OCI-LY7 (cell line): ENCODE results near the gene MSANTD2.

ENCODE experiments used
- EZH2phosphoT487 ChIP-seq: fragments of 200-600 bp; sonication (generic); IDR thresholded peaks from 2 replicates; pipeline ENCODE4 v1.6.1; 2018; ENCODE audit warnings: low read depth, borderline replicate concordance, mild to moderate bottlenecking, mixed run types, antibody characterized with exemption, low read length, moderate library complexity, mixed read lengths
- TF ChIP-seq, protein P1 (sequence below): fragments of 200-600 bp; sonication (generic); conservative IDR thresholded peaks from 2 replicates; pipeline ENCODE4 v1.5.1; 2014; ENCODE audit warnings: mild to moderate bottlenecking, antibody characterized with exemption, low read length, moderate library complexity, mixed read lengths

DNA sequence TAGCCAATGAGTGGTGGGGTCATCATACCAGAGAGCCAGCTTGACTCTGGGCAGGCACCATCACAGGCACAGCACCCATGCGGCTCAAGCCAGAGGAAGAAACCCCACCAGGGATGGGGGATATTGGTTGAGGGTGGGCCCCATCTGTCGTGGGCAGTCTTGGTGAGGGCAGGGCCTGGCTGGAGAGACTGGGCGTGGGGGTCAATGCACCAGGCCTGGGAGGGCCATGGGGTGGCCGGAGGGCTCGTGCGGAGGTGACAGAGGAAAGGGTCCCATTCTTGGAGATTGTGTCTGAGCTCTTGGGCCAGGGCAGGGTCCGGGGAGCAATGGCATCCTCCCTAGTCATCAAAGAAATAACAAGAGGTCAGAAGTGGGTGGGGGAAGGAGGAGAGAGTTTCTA, 46.6 kb downstream of the MSANTD2 start:
- TF ChIP-seq, protein P1, sequence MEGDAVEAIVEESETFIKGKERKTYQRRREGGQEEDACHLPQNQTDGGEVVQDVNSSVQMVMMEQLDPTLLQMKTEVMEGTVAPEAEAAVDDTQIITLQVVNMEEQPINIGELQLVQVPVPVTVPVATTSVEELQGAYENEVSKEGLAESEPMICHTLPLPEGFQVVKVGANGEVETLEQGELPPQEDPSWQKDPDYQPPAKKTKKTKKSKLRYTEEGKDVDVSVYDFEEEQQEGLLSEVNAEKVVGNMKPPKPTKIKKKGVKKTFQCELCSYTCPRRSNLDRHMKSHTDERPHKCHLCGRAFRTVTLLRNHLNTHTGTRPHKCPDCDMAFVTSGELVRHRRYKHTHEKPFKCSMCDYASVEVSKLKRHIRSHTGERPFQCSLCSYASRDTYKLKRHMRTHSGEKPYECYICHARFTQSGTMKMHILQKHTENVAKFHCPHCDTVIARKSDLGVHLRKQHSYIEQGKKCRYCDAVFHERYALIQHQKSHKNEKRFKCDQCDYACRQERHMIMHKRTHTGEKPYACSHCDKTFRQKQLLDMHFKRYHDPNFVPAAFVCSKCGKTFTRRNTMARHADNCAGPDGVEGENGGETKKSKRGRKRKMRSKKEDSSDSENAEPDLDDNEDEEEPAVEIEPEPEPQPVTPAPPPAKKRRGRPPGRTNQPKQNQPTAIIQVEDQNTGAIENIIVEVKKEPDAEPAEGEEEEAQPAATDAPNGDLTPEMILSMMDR = no peak
- no peak for TF ChIP-seq EZH2phosphoT487
